ENCODE data around the gene PNKP. TPM values are rescaled to one million over a fixed set of nuclear protein-coding genes. Genes with fewer than 3 reads are reported as not detected.

Gene PNKP
- total RNA-seq, 2 donors from 2014 or later, result 170 to 196 TPM

DNA sequence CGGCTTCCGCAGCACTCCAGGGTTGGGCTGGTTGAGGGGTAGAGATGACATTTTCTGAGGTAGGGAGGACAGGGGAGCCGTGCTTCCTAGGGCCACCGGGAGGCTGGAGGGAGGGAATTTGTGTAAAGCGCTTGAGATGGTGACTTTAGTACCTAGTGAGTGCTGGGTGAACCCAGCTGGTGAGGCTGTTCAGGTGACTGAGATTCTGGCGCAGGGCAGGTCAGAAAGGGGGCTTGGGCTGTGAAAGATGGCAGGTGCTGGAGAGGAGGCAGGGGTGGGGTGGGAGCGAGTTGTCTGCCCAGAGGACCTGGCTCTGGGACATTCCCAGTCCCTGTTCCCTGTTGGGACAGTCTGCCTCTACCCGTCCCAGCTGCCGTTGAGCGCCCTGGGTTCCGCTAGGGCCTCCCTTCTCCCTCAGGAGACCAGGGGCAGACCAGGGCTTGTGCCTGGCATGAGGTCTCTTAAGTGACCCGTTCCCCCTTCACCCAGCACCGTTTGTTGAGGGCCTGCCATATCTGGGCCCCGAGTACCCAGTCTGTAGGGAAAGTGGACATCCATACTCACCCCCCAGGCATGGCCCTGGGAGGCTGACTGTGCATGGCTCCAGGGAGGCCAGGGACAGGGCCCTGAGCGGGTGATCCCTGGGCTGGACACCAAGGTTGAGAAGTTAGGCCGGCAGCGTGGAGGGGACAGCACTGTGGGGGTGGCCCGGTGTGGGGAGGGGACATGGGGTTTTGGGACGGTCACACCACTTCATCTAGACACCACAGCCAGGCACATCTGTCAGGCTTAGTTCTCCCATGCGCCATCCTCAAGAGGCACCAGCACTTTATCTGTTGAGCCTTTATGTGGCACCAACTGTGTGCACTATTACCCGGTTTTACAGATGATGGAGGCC lies 11.5 kb downstream of the PNKP start:
- Mint-ChIP-seq H3K27ac (peak overlapping the region; percentile 61), H3K4me1 (peaks cover 17% of the 10 kb centered on the region), H3K27me3 (no peaks in the 10 kb centered on the region), H3K36me3 (ENCODE audit: low read depth) (no peaks in the 10 kb centered on the region), H3K4me3 (no peak overlapping the region)
- no peaks in the 10 kb centered on the region for H3K9me3 ChIP-seq (ENCODE audit: control insufficient read depth, low read length, poor library complexity, severe bottlenecking)
- no peak for ATAC-seq
- no peak for DNase-seq

DNA sequence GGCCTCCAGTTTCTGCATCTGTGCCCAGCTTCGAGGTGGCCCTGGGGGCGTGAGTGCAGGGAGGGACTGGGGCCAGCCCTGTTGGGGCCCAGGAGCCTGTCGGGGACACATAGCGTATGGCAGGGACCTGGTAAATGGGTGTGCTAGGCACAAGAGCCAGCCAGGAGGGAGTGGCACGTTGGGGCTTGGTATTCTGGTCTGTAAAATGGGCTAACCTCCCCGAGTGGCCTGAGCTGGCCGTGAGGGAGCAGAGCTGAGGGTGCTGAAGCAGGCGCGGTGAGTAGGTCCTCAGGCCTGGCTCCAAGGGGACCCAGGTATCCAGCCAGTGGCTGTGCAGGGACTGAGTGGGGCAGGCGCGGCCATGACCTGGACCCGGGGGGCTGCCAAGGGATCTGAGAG lies 12.1 kb downstream of the PNKP start:
- no peak for ATAC-seq
- no peaks in the 10 kb centered on the region for H3K36me3 Mint-ChIP-seq (ENCODE audit: low read depth)
- no peaks in the 10 kb centered on the region for H3K9me3 ChIP-seq (ENCODE audit: control insufficient read depth, low read length, poor library complexity, severe bottlenecking)
- H3K27ac Mint-ChIP-seq, result peak overlapping the region; percentile 61
- no peaks in the 10 kb centered on the region for H3K27me3 Mint-ChIP-seq
- DNase-seq, result no peak
- peaks cover 18% of the 10 kb centered on the region for H3K4me1 Mint-ChIP-seq
- H3K4me3 Mint-ChIP-seq, result no peak overlapping the region

DNA sequence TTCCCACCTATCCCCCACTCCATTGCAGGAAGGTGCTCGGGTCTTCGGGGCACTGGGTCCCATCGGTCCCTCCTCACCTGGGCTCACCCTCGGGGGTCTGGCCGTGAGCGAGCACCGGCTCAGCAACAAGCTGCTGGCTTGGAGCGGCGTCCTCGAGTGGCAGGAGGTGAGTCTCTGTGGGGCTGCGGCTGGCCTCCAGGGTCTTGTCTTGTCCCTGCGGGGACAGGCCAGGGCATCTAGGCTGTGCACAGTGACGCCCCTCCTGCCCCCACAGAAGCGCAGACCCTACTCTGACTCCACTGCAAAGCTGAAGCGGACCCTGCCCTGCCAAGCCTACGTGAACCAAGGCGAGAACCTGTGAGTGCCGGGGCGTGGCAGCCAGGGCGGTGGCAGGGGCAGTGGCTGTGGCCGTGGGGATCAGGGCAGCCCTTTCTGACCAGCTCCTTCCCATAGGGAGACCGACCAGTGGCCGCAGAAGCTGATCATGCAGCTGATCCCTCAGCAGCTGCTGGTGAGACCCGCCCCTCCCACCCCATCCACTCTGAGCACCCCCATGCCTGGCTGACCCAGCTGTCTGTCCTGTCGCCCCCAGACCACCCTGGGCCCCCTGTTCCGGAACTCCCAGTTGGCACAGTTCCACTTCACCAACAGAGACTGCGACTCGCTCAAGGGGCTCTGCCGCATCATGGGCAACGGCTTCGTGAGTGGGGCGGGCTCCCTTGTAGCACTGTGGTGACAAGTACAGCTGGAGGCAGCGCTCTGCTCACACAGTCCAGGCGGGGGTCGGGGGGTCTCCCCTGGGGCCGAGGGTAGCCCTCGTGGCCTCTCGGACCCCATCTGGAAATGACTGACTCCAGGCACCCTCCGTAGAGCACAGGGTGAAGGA lies 12.8 kb downstream of the PNKP start:
- H3K36me3 Mint-ChIP-seq (ENCODE audit: low read depth), result no peaks in the 10 kb centered on the region
- H3K9me3 ChIP-seq (ENCODE audit: control insufficient read depth, low read length, poor library complexity, severe bottlenecking), result no peaks in the 10 kb centered on the region
- H3K4me3 Mint-ChIP-seq, result no peak overlapping the region
- H3K27ac Mint-ChIP-seq, result peak overlapping the region; percentile 69
- peaks cover 22% of the 10 kb centered on the region for H3K4me1 Mint-ChIP-seq
- ATAC-seq (no peak), DNase-seq (no peak)
- H3K27me3 Mint-ChIP-seq, result no peaks in the 10 kb centered on the region

DNA sequence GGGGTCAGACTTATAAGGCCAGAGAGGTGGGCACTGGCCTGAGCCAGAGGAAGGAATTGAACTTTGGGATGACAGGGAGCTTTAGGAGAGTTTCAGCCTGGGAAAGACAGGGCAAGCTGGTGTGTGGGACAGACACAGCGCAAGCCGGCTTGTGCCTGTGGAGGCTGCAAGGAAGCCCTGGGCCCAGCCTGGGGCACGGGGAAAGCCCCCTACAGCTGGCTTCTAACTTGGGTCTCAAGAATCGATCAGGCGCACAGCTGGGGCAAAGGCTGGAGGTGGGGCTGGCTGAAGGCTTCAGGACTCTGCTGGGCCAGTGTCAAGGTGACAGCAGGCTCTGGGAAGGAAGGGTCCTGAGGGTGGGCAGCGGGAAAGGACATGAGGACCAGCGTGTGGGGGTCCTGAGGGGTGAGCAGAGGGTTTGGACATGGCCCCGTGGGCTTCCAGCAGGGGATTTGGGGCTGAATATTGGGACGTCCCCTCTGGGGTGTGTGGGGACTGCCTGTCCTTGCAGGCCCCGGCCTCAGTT lies 13.5 kb downstream of the PNKP start:
- Mint-ChIP-seq H3K4me1 (peaks cover 22% of the 10 kb centered on the region), H3K27me3 (no peaks in the 10 kb centered on the region), H3K27ac (peak overlapping the region; percentile 69), H3K4me3 (peak overlapping the region; percentile 47), H3K36me3 (ENCODE audit: low read depth) (no peaks in the 10 kb centered on the region)
- ATAC-seq (no peak), DNase-seq (no peak)
- H3K9me3 ChIP-seq (ENCODE audit: control insufficient read depth, low read length, poor library complexity, severe bottlenecking), result no peaks in the 10 kb centered on the region

DNA sequence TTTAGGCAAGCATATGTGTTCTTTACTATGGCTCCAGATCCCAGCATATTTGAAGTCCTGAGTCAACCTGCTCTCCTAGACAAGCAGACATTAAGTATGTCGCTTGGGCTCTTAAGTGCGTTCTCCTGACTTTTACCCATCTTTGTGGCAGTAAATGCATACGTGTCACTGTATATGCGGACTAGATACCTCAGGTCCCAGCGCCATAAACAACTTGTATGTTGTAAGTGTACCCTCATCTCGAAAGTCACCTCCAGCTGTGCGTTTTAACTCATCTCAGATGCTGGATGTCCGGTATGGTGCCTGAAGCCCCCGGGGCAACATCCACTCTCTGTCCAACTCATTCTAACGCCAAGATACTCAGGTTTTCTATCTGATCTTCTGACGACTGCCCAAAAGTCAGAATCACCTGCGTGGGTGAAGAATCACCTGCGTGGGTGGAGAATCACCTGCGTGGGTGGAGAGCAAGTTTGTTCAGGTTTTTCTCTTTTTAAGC lies 14.7 kb downstream of the PNKP start:
- Mint-ChIP-seq H3K36me3 (ENCODE audit: low read depth) (no peaks in the 10 kb centered on the region), H3K4me1 (peaks cover 24% of the 10 kb centered on the region), H3K4me3 (peak overlapping the region; percentile 88), H3K27ac (peak overlapping the region; percentile 69), H3K27me3 (no peaks in the 10 kb centered on the region)
- no peaks in the 10 kb centered on the region for H3K9me3 ChIP-seq (ENCODE audit: control insufficient read depth, low read length, poor library complexity, severe bottlenecking)
- DNase-seq (no peak), ATAC-seq (no peak)

DNA sequence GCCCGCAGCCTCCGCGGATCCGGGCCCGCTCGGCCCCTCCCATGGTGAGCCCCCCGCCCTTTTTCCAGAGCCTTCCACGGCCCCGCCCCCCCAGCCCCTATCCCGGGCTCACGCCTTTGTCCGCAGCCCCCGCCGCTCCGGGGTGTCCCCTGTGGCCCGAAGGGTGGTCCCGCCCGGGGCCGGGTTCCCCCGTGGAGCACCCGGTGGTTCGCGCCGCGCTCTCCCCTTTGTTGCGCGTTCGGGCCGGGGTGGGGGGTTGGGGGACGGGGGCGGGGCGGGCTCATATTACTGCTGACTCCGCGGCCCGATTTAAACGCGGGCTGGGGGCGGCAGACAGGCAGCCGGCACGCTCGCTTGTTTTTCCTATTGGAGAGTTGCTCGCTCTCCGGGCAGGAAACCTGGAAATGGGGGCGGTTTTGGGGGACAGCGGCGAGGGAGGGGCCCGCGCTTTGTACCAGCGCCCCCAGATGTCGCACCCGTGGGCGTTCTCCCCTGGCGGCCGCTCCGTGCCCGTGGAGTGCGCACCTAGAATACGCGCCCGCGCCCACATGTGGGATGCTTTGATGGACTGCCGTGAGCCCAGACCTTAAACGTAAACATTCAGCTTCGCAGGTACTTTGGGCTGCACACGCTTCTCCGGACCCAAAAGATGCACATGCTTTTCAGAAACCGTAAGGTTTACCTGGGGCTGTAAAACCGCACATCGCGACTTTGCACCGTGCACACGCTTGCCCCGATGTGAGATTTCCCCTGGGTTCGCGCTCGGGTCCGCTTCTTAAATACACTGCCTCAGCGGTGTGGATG lies 15.7 kb downstream of the PNKP start:
- H3K27me3 Mint-ChIP-seq, result no peaks in the 10 kb centered on the region
- no peaks in the 10 kb centered on the region for H3K9me3 ChIP-seq (ENCODE audit: control insufficient read depth, low read length, poor library complexity, severe bottlenecking)
- peak overlapping the region; percentile 88 for H3K4me3 Mint-ChIP-seq
- H3K36me3 Mint-ChIP-seq (ENCODE audit: low read depth), result no peaks in the 10 kb centered on the region
- H3K27ac Mint-ChIP-seq, result peak overlapping the region; percentile 69
- ATAC-seq (no peak), DNase-seq (peak in 2 of 3 donors; percentile 21 to 26)
- peaks cover 24% of the 10 kb centered on the region for H3K4me1 Mint-ChIP-seq

DNA sequence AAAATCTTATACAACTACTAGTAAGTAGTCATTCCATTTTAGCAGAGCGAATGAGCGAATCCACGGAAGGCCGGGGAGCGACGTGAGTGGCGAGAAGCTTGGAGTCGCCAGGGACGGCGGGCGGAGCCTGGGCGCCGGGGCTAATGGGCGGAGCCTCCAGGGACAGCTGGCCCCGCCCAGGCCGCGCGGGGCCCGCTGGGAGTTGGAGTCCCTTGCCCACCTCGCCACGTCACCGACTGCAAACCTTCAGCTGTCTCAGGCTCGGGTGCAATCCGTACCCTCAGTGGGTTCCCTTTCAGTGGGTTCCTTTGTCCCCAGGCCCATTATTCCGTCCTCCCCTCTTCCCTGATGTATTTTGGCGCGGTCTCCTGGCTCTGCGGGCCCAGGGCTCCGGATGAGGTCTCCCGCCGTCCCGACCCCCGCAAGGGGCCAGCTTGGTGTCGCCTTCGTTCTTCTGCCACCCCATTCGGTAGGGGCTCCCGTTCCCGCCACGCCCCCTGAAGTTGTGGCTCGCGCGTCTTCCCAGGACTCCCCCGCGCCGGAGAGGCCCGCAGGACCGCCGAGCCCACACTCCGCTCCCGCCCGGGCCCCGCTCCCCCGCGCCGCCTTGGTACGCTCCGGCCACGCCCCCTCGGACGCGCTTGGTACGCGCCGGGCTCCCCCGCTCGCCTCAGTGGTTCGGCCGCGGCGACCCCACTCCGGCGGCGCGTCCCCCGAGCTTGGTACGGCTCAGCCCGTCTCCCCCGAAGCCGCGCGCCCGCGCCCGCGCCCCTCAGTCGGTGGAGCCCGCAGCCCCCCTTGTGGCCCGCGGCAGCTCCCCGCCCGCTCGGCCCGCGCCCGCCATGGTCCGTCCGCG lies 16.7 kb downstream of the PNKP start, which contains the start of gene PTOV1:
Gene PTOV1, plus strand, starts transcription at position 673 of the 856 bp plus-strand sequence.
- peak within 1 kb of the TSS; percentile 91 for H3K4me3 Mint-ChIP-seq
- H3K9me3 ChIP-seq (ENCODE audit: control insufficient read depth, low read length, poor library complexity, severe bottlenecking), result no peaks in the 10 kb centered on the region
- no peaks in the 10 kb centered on the region for H3K36me3 Mint-ChIP-seq (ENCODE audit: low read depth)
- DNase-seq (peak; percentile 84 to 92 (median 85)), ATAC-seq (peak; percentile 91)
- H3K27ac Mint-ChIP-seq, result peak within 1 kb of the TSS; percentile 87
- peaks cover 20% of the 10 kb centered on the region for H3K4me1 Mint-ChIP-seq
- H3K27me3 Mint-ChIP-seq, result no peaks in the 10 kb centered on the region

DNA sequence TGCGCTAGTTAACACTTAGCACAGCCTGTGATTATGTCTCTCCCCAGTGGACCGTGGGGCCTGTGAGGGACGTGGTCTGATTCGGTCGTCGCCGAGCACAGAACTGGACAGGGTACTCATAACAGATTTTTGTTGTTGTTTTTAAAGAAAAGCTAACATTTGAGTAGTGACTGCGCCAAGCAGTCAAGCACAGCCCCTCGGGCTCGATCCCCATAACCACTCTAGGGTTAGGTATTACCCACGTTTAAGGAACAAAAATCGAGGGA lies 17.2 kb downstream of the PNKP start:
- Mint-ChIP-seq H3K36me3 (ENCODE audit: low read depth) (no peaks in the 10 kb centered on the region), H3K27me3 (no peaks in the 10 kb centered on the region), H3K4me3 (peak overlapping the region; percentile 91), H3K27ac (peak overlapping the region; percentile 87), H3K4me1 (peaks cover 18% of the 10 kb centered on the region)
- H3K9me3 ChIP-seq (ENCODE audit: control insufficient read depth, low read length, poor library complexity, severe bottlenecking), result no peaks in the 10 kb centered on the region
- DNase-seq (no peak), ATAC-seq (no peak)

DNA sequence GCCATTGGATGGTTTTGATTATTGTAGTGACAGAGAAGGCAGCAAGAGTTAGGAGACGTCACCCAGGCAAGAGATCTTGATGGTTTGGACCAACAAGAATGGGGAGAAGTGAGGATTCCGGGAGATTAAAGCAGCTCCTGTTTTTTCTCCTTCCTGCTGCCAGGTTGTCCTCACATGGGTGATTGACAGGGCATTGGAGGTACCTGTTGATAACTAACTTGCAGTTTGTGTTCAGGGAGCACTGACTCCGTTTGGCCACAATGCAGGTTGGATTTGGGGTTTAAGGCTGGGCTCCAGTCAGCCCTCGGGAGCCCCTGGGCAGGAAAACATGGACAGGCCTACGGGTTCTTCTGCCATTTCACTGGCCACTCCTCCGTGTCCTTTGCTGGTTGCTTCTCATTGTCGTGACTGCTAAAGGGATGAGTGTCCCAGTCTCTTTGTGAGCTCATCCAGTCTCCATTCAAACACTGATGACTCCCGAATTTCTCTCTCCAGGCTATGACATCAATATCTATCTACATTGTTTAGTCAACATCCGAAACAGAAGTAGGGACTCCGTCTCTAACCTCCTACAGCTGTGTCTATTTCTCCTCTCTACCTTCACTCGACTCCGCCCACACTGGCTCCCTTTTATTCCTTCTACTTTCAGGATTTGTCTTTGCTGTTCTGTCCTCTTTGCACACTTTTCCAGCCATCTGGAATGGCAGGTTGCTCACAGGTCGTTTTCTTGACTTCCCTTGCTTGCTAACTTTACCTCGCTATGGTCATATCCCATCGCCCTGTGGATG lies 17.7 kb downstream of the PNKP start:
- ATAC-seq (no peak), DNase-seq (no peak)
- H3K9me3 ChIP-seq (ENCODE audit: control insufficient read depth, low read length, poor library complexity, severe bottlenecking), result no peaks in the 10 kb centered on the region
- Mint-ChIP-seq H3K4me3 (peak overlapping the region; percentile 91), H3K36me3 (ENCODE audit: low read depth) (no peaks in the 10 kb centered on the region), H3K27me3 (no peaks in the 10 kb centered on the region), H3K4me1 (peaks cover 18% of the 10 kb centered on the region), H3K27ac (peak overlapping the region; percentile 87)

DNA sequence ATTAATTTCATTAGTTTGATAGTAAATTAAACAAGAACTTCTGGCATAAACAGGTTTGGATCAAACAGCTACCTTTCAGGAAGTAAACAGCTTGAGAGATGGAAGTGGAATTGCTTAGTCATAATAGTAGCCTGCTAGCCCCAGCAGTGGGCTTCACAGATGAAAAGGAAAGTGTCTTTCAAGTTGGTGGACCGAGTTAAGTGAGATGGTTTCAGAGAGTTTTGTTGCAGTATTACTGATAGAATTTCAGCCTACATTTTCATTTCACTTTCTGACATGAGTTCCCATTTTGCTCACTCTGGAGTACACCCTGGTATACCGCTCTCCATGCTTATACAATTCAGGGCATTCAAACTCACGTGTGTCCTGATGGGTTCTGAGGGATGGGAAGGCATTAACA lies 18.4 kb downstream of the PNKP start:
- H3K27ac Mint-ChIP-seq, result no peak overlapping the region
- peaks cover 18% of the 10 kb centered on the region for H3K4me1 Mint-ChIP-seq
- ATAC-seq (no peak), DNase-seq (no peak)
- no peaks in the 10 kb centered on the region for H3K36me3 Mint-ChIP-seq (ENCODE audit: low read depth)
- no peaks in the 10 kb centered on the region for H3K9me3 ChIP-seq (ENCODE audit: control insufficient read depth, low read length, poor library complexity, severe bottlenecking)
- no peaks in the 10 kb centered on the region for H3K27me3 Mint-ChIP-seq
- peak overlapping the region; percentile 28 for H3K4me3 Mint-ChIP-seq
